IMR-90 (cell line): Measurements from ENCODE around the gene FRS3. TPM values are rescaled to one million over a fixed set of nuclear protein-coding genes. Genes with fewer than 3 reads are reported as not detected.

ENCODE experiments used
- ATAC-seq: fragments of 200-7000 bp; cut with Tn5 transposase; 2 replicates; pipeline ENCODE4 v1.9.1; 2020; ENCODE audit warnings: low read depth, mild to moderate bottlenecking, moderate library complexity
- BruUV-seq: library from RNA; stranded (reverse); fragments of 400-500 nt; replicated peaks from 2 replicates; lab custom pipeline; 2021; lab: Mats Ljungman, UMichigan
- CTCF ChIA-PET: fragments of 300-600 bp; formaldehyde crosslinking; extraction: SDS; loops from one replicate; lab custom pipeline; 2021; ENCODE audit warnings: antibody characterized with exemption; lab: Yijun Ruan, JAX
- POLR2A ChIA-PET: fragments of 300-600 bp; sonication (Branson Sonifier 250); formaldehyde crosslinking; loops from one replicate; lab custom pipeline; 2022; ENCODE audit warnings: antibody characterized with exemption; ENCODE audit not compliant: unreplicated experiment; lab: Charles Lee
- DNase-seq: peaks from one replicate; pipeline ENCODE4 v3.0.0; 2013
- H2AFZ ChIP-seq: replicated peaks from 2 replicates; pipeline ENCODE3; 2013; ENCODE audit warnings: low read length, mild to moderate bottlenecking; ENCODE audit not compliant: poor library complexity
- H2AK5ac ChIP-seq: 2 replicates; pipeline ENCODE4 v1.6.1; 2013; ENCODE audit warnings: low read depth, low read length, inconsistent platforms
- H2AK9ac ChIP-seq: replicated peaks from 2 replicates; pipeline ENCODE3; 2013; ENCODE audit warnings: mild to moderate bottlenecking, low read depth, low read length, moderate library complexity; ENCODE audit not compliant: poor library complexity
- H2BK120ac ChIP-seq: 2 replicates; pipeline ENCODE4 v1.6.1; 2013; ENCODE audit warnings: low read depth, low read length, inconsistent platforms
- H2BK15ac ChIP-seq: 3 replicates; pipeline ENCODE4 v1.6.1; 2013; ENCODE audit warnings: low read depth, low read length, inconsistent platforms
- H2BK20ac ChIP-seq: 2 replicates; pipeline ENCODE4 v1.6.1; 2013; ENCODE audit warnings: low read depth, mild to moderate bottlenecking, inconsistent platforms, low read length, moderate library complexity
- H2BK5ac ChIP-seq: 2 replicates; pipeline ENCODE4 v1.6.1; 2013; ENCODE audit warnings: mild to moderate bottlenecking, low read depth, low read length, inconsistent platforms; ENCODE audit not compliant: poor library complexity, severe bottlenecking
- H3K14ac ChIP-seq: replicated peaks from 2 replicates; pipeline ENCODE4 v1.6.1; 2013; ENCODE audit warnings: low read depth, low read length, inconsistent platforms
- H3K18ac ChIP-seq: 2 replicates; pipeline ENCODE4 v1.6.1; 2013; ENCODE audit warnings: low read depth, low read length, control low read depth
- H3K23ac ChIP-seq: 2 replicates; pipeline ENCODE4 v1.6.1; 2013; ENCODE audit warnings: low read depth, low read length, inconsistent platforms
- H3K27ac ChIP-seq: 2 replicates; pipeline ENCODE4 v1.5.1; 2013; ENCODE audit warnings: mild to moderate bottlenecking, control low read depth, low read length; ENCODE audit not compliant: insufficient read depth
- H3K27me3 ChIP-seq: 2 replicates; pipeline ENCODE4 v1.6.1; 2013; ENCODE audit warnings: low read length; ENCODE audit not compliant: control insufficient read depth, insufficient read depth
- H3K36me3 ChIP-seq: 2 replicates; pipeline ENCODE4 v1.6.1; 2013; ENCODE audit warnings: low read length, mixed read lengths; ENCODE audit not compliant: control insufficient read depth, insufficient read depth
- H3K4ac ChIP-seq: 2 replicates; pipeline ENCODE4 v1.6.1; 2013; ENCODE audit warnings: low read depth, low read length, inconsistent platforms
- H3K4me1 ChIP-seq: 2 replicates; pipeline ENCODE4 v1.6.1; 2013; ENCODE audit warnings: low read length, mixed read lengths; ENCODE audit not compliant: control insufficient read depth, insufficient read depth
- H3K4me2 ChIP-seq: 2 replicates; pipeline ENCODE4 v1.6.1; 2013; ENCODE audit warnings: low read depth, mild to moderate bottlenecking, control low read depth, low read length, moderate library complexity
- H3K4me3 ChIP-seq: 2 replicates; pipeline ENCODE4 v1.5.1; 2013; ENCODE audit warnings: low read depth, mild to moderate bottlenecking, control low read depth, low read length, moderate library complexity; ENCODE audit not compliant: insufficient read depth
- H3K56ac ChIP-seq: 2 replicates; pipeline ENCODE4 v1.6.1; 2013; ENCODE audit warnings: low read length, inconsistent platforms; ENCODE audit not compliant: insufficient read depth; ENCODE audit errors: extremely low read depth
- H3K79me1 ChIP-seq, 2 experiments: 2 replicates each; pipeline ENCODE4 v1.6.1; 2013; ENCODE audit warnings: low read length in 2 of 2, inconsistent platforms in 1 of 2, low read depth in 1 of 2
- H3K9ac ChIP-seq: 2 replicates; pipeline ENCODE4 v1.6.1; 2013; ENCODE audit warnings: low read depth, low read length, control low read depth
- H3K9me1 ChIP-seq: 2 replicates; pipeline ENCODE4 v1.6.1; 2013; ENCODE audit warnings: low read length, inconsistent platforms; ENCODE audit not compliant: insufficient read depth
- H3K9me3 ChIP-seq: 2 replicates; pipeline ENCODE4 v1.6.1; 2013; ENCODE audit warnings: low read length; ENCODE audit not compliant: control insufficient read depth, insufficient read depth
- H4K20me1 ChIP-seq: 2 replicates; pipeline ENCODE4 v1.6.1; 2013; ENCODE audit warnings: low read length, inconsistent platforms; ENCODE audit not compliant: insufficient read depth
- H4K5ac ChIP-seq: 2 replicates; pipeline ENCODE4 v1.6.1; 2013; ENCODE audit warnings: mild to moderate bottlenecking, low read depth, low read length, control low read depth
- H4K8ac ChIP-seq, 2 experiments: 2 replicates each; pipeline ENCODE4 v1.6.1; 2013; ENCODE audit warnings: low read depth in 2 of 2, low read length in 2 of 2, control low read depth in 1 of 2, inconsistent platforms in 1 of 2
- H4K91ac ChIP-seq: 2 replicates; pipeline ENCODE4 v1.6.1; 2013; ENCODE audit warnings: low read depth, low read length, inconsistent platforms; ENCODE audit not compliant: insufficient read depth
- BHLHE40 ChIP-seq: fragments of 150-350 bp; IDR thresholded peaks from 2 replicates; pipeline ENCODE4 v1.6.1; 2016; ENCODE audit warnings: mild to moderate bottlenecking, low read depth, low read length
- CEBPB ChIP-seq: IDR thresholded peaks from 2 replicates; pipeline ENCODE4 v1.6.1; 2012; ENCODE audit warnings: low read depth, low read length, improper control_type of control experiment
- CHD1 ChIP-seq: IDR thresholded peaks from 2 replicates; pipeline ENCODE4 v1.6.1; 2012; ENCODE audit warnings: low read depth, low read length, improper control_type of control experiment
- CTCF ChIP-seq: conservative IDR thresholded peaks from 2 replicates; pipeline ENCODE4 v1.5.1; 2012; ENCODE audit warnings: mild to moderate bottlenecking, low read depth, low read length, improper control_type of control experiment
- ELK1 ChIP-seq: fragments of 150-350 bp; IDR thresholded peaks from 2 replicates; pipeline ENCODE4 v1.6.1; 2016; ENCODE audit warnings: low read depth, mild to moderate bottlenecking, low read length, moderate library complexity, borderline replicate concordance
- FOS ChIP-seq: fragments of 150-350 bp; IDR thresholded peaks from 2 replicates; pipeline ENCODE4 v1.6.1; 2016; ENCODE audit warnings: low read depth, low read length
- MAFK ChIP-seq: IDR thresholded peaks from 2 replicates; pipeline ENCODE4 v1.6.1; 2012; ENCODE audit warnings: low read depth, low read length, improper control_type of control experiment
- MAZ ChIP-seq: IDR thresholded peaks from 2 replicates; pipeline ENCODE4 v1.6.1; 2012; ENCODE audit warnings: low read depth, mild to moderate bottlenecking, low read length, improper control_type of control experiment, moderate library complexity, borderline replicate concordance
- MXI1 ChIP-seq: IDR thresholded peaks from 2 replicates; pipeline ENCODE4 v1.6.1; 2012; ENCODE audit warnings: low read depth, mild to moderate bottlenecking, low read length, moderate library complexity, borderline replicate concordance
- NFE2L2 ChIP-seq: fragments of 150-350 bp; IDR thresholded peaks from 2 replicates; pipeline ENCODE4 v1.6.1; 2016; ENCODE audit warnings: low read depth, mild to moderate bottlenecking, low read length
- POLR2A ChIP-seq: IDR thresholded peaks from 2 replicates; pipeline ENCODE4 v1.6.1; 2012; ENCODE audit warnings: mild to moderate bottlenecking, low read depth, low read length
- RAD21 ChIP-seq: IDR thresholded peaks from 2 replicates; pipeline ENCODE4 v1.6.1; 2012; ENCODE audit warnings: low read length, improper control_type of control experiment
- RCOR1 ChIP-seq: IDR thresholded peaks from 2 replicates; pipeline ENCODE4 v1.6.1; 2012; ENCODE audit warnings: mild to moderate bottlenecking, low read length, improper control_type of control experiment; ENCODE audit not compliant: insufficient replicate concordance
- RFX5 ChIP-seq: IDR thresholded peaks from 2 replicates; pipeline ENCODE4 v1.8.0; 2012; ENCODE audit warnings: low read depth, mild to moderate bottlenecking, low read length, moderate library complexity
- SMC3 ChIP-seq: fragments of 150-350 bp; IDR thresholded peaks from 2 replicates; pipeline ENCODE4 v1.6.1; 2016; ENCODE audit warnings: low read depth, mild to moderate bottlenecking, antibody characterized with exemption, low read length, moderate library complexity
- USF2 ChIP-seq: fragments of 150-350 bp; IDR thresholded peaks from 2 replicates; pipeline ENCODE4 v1.6.1; 2017; ENCODE audit warnings: mild to moderate bottlenecking, antibody characterized with exemption, low read length, low read depth
- dilution Hi-C: fragments of 300-500 bp; cut with HindIII; formaldehyde crosslinking; loops from one replicate; pipeline ENCODE4 v1.14.3; 2018; ENCODE audit warnings: low sequenced_read_pairs; ENCODE audit not compliant: unreplicated experiment
- in situ Hi-C: fragments of 300-500 bp; cut with MboI; formaldehyde crosslinking; loops from 3 replicates; pipeline ENCODE4 v1.14.3; 2019; ENCODE audit warnings: low sequenced_read_pairs, inconsistent platforms, mixed read lengths
- intact Hi-C: fragments of 100-400 bp; cut with micrococcal nuclease; formaldehyde crosslinking; loops from 2 replicates; pipeline ENCODE4 v1.10.0; 2022
- polyA plus RNA-seq, 3 experiments: library from polyadenylated mRNA; depleted of rRNA; stranded (reverse); fragments of >200 nt; gene quantifications; 2 replicates each; pipeline ENCODE4 v1.2.3, GENCODE V29; 2012; ENCODE audit warnings: low replicate concordance in 1 of 3
- total RNA-seq: library from RNA; depleted of rRNA; stranded (reverse); fragments of >200 nt; gene quantifications from 2 replicates; pipeline ENCODE4 v1.2.3, GENCODE V29; 2012

The FRS3 gene
- total and polyA plus RNA-seq, 2 of the 4 experiments (the other 2 are of a cell fraction) = 0.54 to 3.8 TPM

GRCh38 chr6:41732149-41732548, 47.6 kb downstream of the FRS3 start:
- no peak overlapping the region for H2AK5ac ChIP-seq
- H3K27ac ChIP-seq = no peak overlapping the region
- H3K9me1 ChIP-seq = peaks cover 9% of the 10 kb centered on the region; the same call in 1 of the 2 replicates
- no peak overlapping the region for H3K4me3 ChIP-seq
- DNase-seq (no peak), ATAC-seq (no peak)
- no peak overlapping the region for H3K18ac ChIP-seq
- H3K4me1 ChIP-seq = peaks cover 18% of the 10 kb centered on the region
- H3K9ac ChIP-seq = no peak overlapping the region
- no peak overlapping the region for H2AFZ ChIP-seq
- peaks cover 6 to 23% of the 10 kb centered on the region in 2 experiments; a peak in 2 of 4 replicates for H3K79me1 ChIP-seq
- H3K4ac ChIP-seq = no peak overlapping the region
- H3K36me3 ChIP-seq = no peaks in the 10 kb centered on the region
- in situ Hi-C loops = no loop called here
- no peak overlapping the region for H3K4me2 ChIP-seq
- H3K9me3 ChIP-seq = no peaks in the 10 kb centered on the region
- H2BK20ac ChIP-seq = no peak overlapping the region
- H2BK120ac ChIP-seq = no peak overlapping the region
- no peak for TF ChIP-seq MXI1
- no peak for TF ChIP-seq RFX5
- TF ChIP-seq BHLHE40 = no peak
- TF ChIP-seq CTCF = no peak
- TF ChIP-seq ELK1 = no peak
- no peak for TF ChIP-seq SMC3
- no peak for TF ChIP-seq CEBPB
- TF ChIP-seq POLR2A = no peak
- no peak for TF ChIP-seq USF2
- no peak for TF ChIP-seq NFE2L2
- no peak for TF ChIP-seq MAZ
- TF ChIP-seq RCOR1 = no peak
- no peak for TF ChIP-seq FOS
- no peak for TF ChIP-seq CHD1
- no peak for TF ChIP-seq RAD21
- TF ChIP-seq MAFK = no peak
- H3K56ac ChIP-seq = no peak overlapping the region
- dilution Hi-C loops = no loop called here
- no peaks in the 10 kb centered on the region for H4K20me1 ChIP-seq
- H2BK15ac ChIP-seq = no peak overlapping the region
- no peak overlapping the region for H3K14ac ChIP-seq
- CTCF ChIA-PET = no interaction called here
- H2AK9ac ChIP-seq = no peak overlapping the region
- H3K27me3 ChIP-seq = no peaks in the 10 kb centered on the region
- H3K23ac ChIP-seq = no peak overlapping the region
- no peak overlapping the region for H4K91ac ChIP-seq
- POLR2A ChIA-PET = no interaction called here
- H4K5ac ChIP-seq = no peak overlapping the region
- intact Hi-C loops = no loop called here
- BruUV-seq = no TSS peak
- H4K8ac ChIP-seq = no peak overlapping the region
- H2BK5ac ChIP-seq = peak overlapping the region; percentile 2
